Measurements from ENCODE around the gene DCC.

DNA sequence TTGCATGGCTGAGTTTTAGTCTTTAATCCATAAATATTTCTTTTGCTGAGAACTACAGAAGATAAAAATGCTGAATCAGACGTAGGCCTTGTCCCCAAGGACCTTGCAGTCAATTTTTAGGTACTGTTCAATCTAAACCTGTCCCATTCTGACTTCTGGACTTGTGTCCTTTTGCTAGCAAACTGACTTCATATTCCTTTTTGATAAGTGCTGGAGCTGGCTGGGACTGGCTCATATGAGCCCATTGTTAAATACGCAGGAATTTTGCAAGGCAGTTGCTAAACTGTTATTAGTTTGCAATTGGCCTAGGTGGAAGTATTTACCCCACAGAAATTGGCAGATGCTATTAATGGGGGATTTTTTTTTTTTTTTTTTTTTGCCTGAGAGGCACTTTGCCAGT lies 941.4 kb downstream of the DCC start:
- TF ChIP-seq, protein P1, sequence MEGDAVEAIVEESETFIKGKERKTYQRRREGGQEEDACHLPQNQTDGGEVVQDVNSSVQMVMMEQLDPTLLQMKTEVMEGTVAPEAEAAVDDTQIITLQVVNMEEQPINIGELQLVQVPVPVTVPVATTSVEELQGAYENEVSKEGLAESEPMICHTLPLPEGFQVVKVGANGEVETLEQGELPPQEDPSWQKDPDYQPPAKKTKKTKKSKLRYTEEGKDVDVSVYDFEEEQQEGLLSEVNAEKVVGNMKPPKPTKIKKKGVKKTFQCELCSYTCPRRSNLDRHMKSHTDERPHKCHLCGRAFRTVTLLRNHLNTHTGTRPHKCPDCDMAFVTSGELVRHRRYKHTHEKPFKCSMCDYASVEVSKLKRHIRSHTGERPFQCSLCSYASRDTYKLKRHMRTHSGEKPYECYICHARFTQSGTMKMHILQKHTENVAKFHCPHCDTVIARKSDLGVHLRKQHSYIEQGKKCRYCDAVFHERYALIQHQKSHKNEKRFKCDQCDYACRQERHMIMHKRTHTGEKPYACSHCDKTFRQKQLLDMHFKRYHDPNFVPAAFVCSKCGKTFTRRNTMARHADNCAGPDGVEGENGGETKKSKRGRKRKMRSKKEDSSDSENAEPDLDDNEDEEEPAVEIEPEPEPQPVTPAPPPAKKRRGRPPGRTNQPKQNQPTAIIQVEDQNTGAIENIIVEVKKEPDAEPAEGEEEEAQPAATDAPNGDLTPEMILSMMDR (conservative IDR thresholded peaks at IDR 0.05) = no peak
- no peak for TF ChIP-seq EZH2 (IDR thresholded peaks at IDR 0.05; ENCODE audit: low read depth)

Data from PC-9 (cell line).